ENCODE measurements around the gene EIF4EBP2.

DNA sequence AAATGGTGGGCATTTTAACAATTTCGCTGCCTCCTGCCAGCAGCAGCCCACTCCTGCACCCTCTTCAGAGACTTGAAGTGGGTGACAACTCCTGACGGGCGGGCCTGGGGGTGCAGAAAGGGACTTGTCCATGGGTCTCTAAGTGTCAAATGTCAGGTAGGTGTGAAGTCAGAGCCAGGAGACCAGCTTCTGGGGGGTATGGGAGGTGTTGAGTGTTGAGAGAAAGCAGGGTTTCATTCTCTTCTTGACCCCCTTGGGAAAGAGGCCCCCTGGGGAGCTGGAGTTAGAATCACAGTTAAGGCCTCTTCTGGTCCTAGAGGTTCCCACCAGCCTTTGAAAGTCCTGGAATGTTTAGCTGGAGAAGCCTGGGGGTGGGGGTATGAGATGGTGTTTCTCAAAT is 63.0 kb downstream of the EIF4EBP2 start:
- TF ChIP-seq, protein P1, sequence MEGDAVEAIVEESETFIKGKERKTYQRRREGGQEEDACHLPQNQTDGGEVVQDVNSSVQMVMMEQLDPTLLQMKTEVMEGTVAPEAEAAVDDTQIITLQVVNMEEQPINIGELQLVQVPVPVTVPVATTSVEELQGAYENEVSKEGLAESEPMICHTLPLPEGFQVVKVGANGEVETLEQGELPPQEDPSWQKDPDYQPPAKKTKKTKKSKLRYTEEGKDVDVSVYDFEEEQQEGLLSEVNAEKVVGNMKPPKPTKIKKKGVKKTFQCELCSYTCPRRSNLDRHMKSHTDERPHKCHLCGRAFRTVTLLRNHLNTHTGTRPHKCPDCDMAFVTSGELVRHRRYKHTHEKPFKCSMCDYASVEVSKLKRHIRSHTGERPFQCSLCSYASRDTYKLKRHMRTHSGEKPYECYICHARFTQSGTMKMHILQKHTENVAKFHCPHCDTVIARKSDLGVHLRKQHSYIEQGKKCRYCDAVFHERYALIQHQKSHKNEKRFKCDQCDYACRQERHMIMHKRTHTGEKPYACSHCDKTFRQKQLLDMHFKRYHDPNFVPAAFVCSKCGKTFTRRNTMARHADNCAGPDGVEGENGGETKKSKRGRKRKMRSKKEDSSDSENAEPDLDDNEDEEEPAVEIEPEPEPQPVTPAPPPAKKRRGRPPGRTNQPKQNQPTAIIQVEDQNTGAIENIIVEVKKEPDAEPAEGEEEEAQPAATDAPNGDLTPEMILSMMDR (IDR thresholded peaks at IDR 0.05; ENCODE audit: poor library complexity) = no peak
- TF ChIP-seq EZH2 (IDR thresholded peaks at IDR 0.05; ENCODE audit: borderline replicate concordance) = no peak
